NCI-H82 treated with DMSO at 0.1 percent for 48 hours (cell line): Measurements from ENCODE around the gene PTK6.
"Not testable (repeated sequence)": the region's sequence is repeated elsewhere in the genome, so short reads cannot be mapped to it uniquely, and the experiment has no call there.

ENCODE experiments used
- DNase-seq: peaks from one replicate; lab custom pipeline; 2025; ENCODE audit not compliant: unreplicated experiment; lab: John Stamatoyannopoulos, UW

PTK6 gene

DNA sequence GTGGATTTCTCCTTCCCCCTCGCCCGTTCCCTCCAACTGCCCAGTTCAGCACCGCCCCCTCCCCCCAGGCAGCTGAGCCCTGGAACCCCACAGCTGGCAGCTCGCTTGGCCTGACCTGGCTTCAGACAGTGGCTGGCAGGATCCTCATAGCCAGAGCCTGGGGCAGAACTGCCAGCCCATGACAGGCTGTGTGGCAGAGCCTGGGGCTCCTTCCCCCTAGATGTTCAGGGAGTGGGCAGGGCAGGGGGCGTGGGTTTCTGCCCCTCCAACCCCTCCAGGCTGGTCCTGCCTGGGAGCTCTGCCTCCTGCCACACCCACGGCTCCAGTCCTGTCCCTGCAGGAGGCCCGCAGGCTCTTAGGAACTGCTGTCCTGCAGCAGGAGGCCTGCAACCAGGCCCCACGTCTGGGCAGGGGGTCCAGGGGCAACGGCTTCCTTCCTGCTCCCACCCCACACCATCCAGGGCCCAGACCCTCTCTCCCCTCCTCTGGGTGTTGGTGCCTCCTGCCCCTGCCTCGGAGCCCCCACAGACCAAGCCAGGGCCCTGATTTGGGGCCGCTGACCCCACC, 55.1 kb downstream of the PTK6 start:
- no peak for DNase-seq

- no peak for DNase-seq
Observed at GRCh38 chr20:63481503-63481902, 55.7 kb downstream of the PTK6 start.

DNA sequence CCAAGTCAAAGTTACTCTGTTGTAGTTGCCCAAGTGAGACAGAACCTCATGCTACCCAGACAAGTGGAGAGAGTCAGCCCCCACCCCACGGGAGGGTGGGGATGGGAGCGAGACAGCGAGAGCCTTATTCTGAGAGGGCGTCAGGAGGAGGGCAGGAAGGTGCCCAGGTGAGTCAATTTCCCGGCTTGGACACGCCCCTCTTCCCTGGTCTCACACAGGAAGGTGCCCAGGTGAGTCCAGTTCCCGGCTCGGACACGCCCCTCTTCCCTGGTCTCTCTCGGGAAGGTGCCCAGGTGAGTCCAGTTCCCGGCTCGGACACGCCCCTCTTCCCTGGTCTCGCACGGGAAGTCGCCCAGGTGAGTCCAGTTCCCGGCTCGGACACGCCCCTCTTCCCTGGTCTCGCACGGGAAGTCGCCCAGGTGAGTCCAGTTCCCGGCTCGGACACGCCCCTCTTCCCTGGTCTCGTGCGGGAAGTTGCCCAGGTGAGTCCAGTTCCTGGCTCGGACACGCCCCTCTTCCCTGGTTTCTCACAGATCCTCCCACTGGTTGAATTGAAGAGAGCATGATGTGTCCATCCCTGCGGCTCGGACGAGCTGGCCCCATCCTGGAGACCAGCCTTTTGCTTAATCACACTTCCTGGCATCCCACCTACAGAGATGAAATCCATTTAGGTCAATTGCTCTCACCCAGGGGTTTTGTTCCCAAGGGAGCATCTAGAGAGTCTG, 57.3 kb downstream of the PTK6 start:
- DNase-seq: not testable (repeated sequence)

GRCh38 chr20:63478346-63479302, 58.6 kb downstream of the PTK6 start:
- no peak for DNase-seq
